ENCODE measurements around the gene SLC6A1. TPM values are rescaled to one million over a fixed set of nuclear protein-coding genes. Genes with fewer than 3 reads are reported as not detected.

Gene SLC6A1
- polyA plus RNA-seq, 1 of the 3 experiments (the other 2 are of a cell fraction): not detected

GRCh38 chr3:11015369-11015768 is 22.8 kb downstream of the SLC6A1 start:
- Histone ChIP-seq H3K4me3 (ENCODE audit: low read depth in 2 of 2, low read length in 1 of 2) (no peak overlapping the region), H3K79me2 (ENCODE audit: insufficient read depth) (no peaks in the 10 kb centered on the region), H3K9ac (no peak overlapping the region), H2AFZ (ENCODE audit: low read depth) (no peak overlapping the region), H3K27me3 (ENCODE audit: insufficient read depth) (no peaks in the 10 kb centered on the region), H3K9me3 (no peaks in the 10 kb centered on the region), H4K20me1 (ENCODE audit: insufficient read depth) (no peaks in the 10 kb centered on the region), H3K27ac (ENCODE audit: low read depth in 2 of 2, low read length in 1 of 2) (no peak overlapping the region), H3K4me2 (no peak overlapping the region), H3K36me3 (replicated peaks in 1 of 2; ENCODE audit: control insufficient read depth in 1 of 2, insufficient read depth in 2 of 2, low read length in 1 of 2) (no peaks in the 10 kb centered on the region), H3K9me2 (no peaks in the 10 kb centered on the region), H3K4me1 (ENCODE audit: control insufficient read depth in 1 of 2, insufficient read depth in 2 of 2, low read depth in 1 of 2, low read length in 1 of 2) (no peaks in the 10 kb centered on the region), H3F3A (replicated peaks; ENCODE audit: insufficient read depth) (no peaks in the 10 kb centered on the region)
- DNase-seq: no peak
- 43% methylated on average over 14 of the region's 16 CpGs for WGBS (ENCODE audit: low lambda C conversion rate)
- ChIA-PET CTCF (interaction anchor here (0.7 to 1.4 kb wide), 4 partner anchors 13 to 44 kb away, joined by 3 read pairs; no protein-coding TSS in a partner anchor), POLR2A (no interaction called here)
- TF ChIP-seq IRF3 (IDR thresholded peaks at IDR 0.05; ENCODE audit: low read depth, low read length) (no peak), EZH2phosphoT487 (IDR thresholded peaks at IDR 0.05; ENCODE audit: borderline replicate concordance, low read depth) (no peak), SMC3 (IDR thresholded peaks at IDR 0.05; ENCODE audit: low read depth, low read length) (no peak), GABPA (IDR thresholded peaks at IDR 0.05; ENCODE audit: low read depth) (no peak), CTCF (IDR thresholded peaks at IDR 0.05) (no peak), ZBTB33 (IDR thresholded peaks at IDR 0.05; ENCODE audit: borderline replicate concordance, low read depth) (no peak), RAD21 (IDR thresholded peaks at IDR 0.05; ENCODE audit: low read length) (no peak), FOSL2 (IDR thresholded peaks at IDR 0.05; ENCODE audit: borderline replicate concordance, low read depth) (no peak), PBX3 (IDR thresholded peaks at IDR 0.05) (no peak), TAF1 (IDR thresholded peaks at IDR 0.05; ENCODE audit: borderline replicate concordance, low read depth, low read length) (no peak)

- ChIA-PET POLR2A (no interaction called here), CTCF (interaction anchor here (0.6 to 0.7 kb wide), 2 partner anchors 70 to 691 kb away, joined by 3 read pairs; no protein-coding TSS in a partner anchor)
- H3K4me1 ChIP-seq (ENCODE audit: control insufficient read depth in 1 of 2, insufficient read depth in 2 of 2, low read depth in 1 of 2, low read length in 1 of 2): no peaks in the 10 kb centered on the region
- H3K36me3 ChIP-seq (replicated peaks in 1 of 2; ENCODE audit: control insufficient read depth in 1 of 2, insufficient read depth in 2 of 2, low read length in 1 of 2): no peaks in the 10 kb centered on the region
- H3K9ac ChIP-seq: no peak overlapping the region
- H3K4me3 ChIP-seq (ENCODE audit: low read depth in 2 of 2, low read length in 1 of 2): no peak overlapping the region
- no peaks in the 10 kb centered on the region for H3F3A ChIP-seq (replicated peaks; ENCODE audit: insufficient read depth)
- H3K9me3 ChIP-seq: no peaks in the 10 kb centered on the region
- no peak overlapping the region for H3K27ac ChIP-seq (ENCODE audit: low read depth in 2 of 2, low read length in 1 of 2)
- no peak overlapping the region for H3K4me2 ChIP-seq
- no peaks in the 10 kb centered on the region for H3K9me2 ChIP-seq
- H4K20me1 ChIP-seq (ENCODE audit: insufficient read depth): no peaks in the 10 kb centered on the region
- H3K27me3 ChIP-seq (ENCODE audit: insufficient read depth): 0 out of 2 replicates have a peak, but pooled peaks cover 9% of the 10 kb centered on the region
- no peak for DNase-seq
- no peak overlapping the region for H2AFZ ChIP-seq (ENCODE audit: low read depth)
- WGBS (ENCODE audit: low lambda C conversion rate): 47% methylated on average over 5 of the region's 5 CpGs
- H3K79me2 ChIP-seq (ENCODE audit: insufficient read depth): no peaks in the 10 kb centered on the region
- no peak for TF ChIP-seq RAD21 (IDR thresholded peaks at IDR 0.05; ENCODE audit: low read length)
- no peak for TF ChIP-seq USF1 (IDR thresholded peaks at IDR 0.05; ENCODE audit: borderline replicate concordance, low read depth)
- TF ChIP-seq RXRA (IDR thresholded peaks at IDR 0.05; ENCODE audit: borderline replicate concordance, low read depth): no peak
- TF ChIP-seq YY1 (IDR thresholded peaks at IDR 0.05; ENCODE audit: low read depth): no peak
- no peak for TF ChIP-seq CHD2 (IDR thresholded peaks at IDR 0.05; ENCODE audit: low read length, partially characterized antibody)
- no peak for TF ChIP-seq FOXM1 (IDR thresholded peaks at IDR 0.05; ENCODE audit: low read depth)
- TF ChIP-seq EZH2phosphoT487 (IDR thresholded peaks at IDR 0.05; ENCODE audit: borderline replicate concordance, low read depth): no peak
- TF ChIP-seq GATA2 (CRISPR knock-in tag; IDR thresholded peaks at IDR 0.05): no peak
- TF ChIP-seq ZBTB33 (IDR thresholded peaks at IDR 0.05; ENCODE audit: borderline replicate concordance, low read depth): no peak
- TF ChIP-seq TCF12 (IDR thresholded peaks at IDR 0.05): no peak
- no peak for TF ChIP-seq MAX (IDR thresholded peaks at IDR 0.05; ENCODE audit: low read depth)
Observed at GRCh38 chr3:11016727-11017126, 24.2 kb downstream of the SLC6A1 start.
